GM06990 (cell line): ENCODE results near the gene SULT1C2.
"Not testable (repeated sequence)": the region's sequence is repeated elsewhere in the genome, so short reads cannot be mapped to it uniquely, and the experiment has no call there.

Source experiments
- DNase-seq: peaks from one replicate; pipeline ENCODE4 v3.0.0-alpha.2; 2011; ENCODE audit not compliant: insufficient read length; ENCODE audit errors: extremely low read depth
- H3K27me3 ChIP-seq: replicated peaks from 2 replicates; pipeline ENCODE4 v1.6.0; 2011; ENCODE audit warnings: low read length; ENCODE audit not compliant: control insufficient read depth, insufficient read depth
- H3K36me3 ChIP-seq: 2 replicates; pipeline ENCODE4 v1.5.1; 2011; ENCODE audit warnings: low read length; ENCODE audit not compliant: control insufficient read depth, insufficient read depth
- H3K4me3 ChIP-seq: replicated peaks from 2 replicates; pipeline ENCODE4 v1.5.1; 2011; ENCODE audit warnings: low read depth, mild to moderate bottlenecking, control low read depth, low read length
- TF ChIP-seq, protein P1 (sequence below): IDR thresholded peaks from 2 replicates; pipeline ENCODE4 v1.5.1; 2011; ENCODE audit warnings: low read length, control low read depth, mild to moderate bottlenecking, inconsistent platforms; ENCODE audit not compliant: insufficient read depth, poor library complexity, severe bottlenecking

Gene SULT1C2

GRCh38 chr2:108354136-108354535 is 65.4 kb downstream of the SULT1C2 start:
- TF ChIP-seq, protein P1, sequence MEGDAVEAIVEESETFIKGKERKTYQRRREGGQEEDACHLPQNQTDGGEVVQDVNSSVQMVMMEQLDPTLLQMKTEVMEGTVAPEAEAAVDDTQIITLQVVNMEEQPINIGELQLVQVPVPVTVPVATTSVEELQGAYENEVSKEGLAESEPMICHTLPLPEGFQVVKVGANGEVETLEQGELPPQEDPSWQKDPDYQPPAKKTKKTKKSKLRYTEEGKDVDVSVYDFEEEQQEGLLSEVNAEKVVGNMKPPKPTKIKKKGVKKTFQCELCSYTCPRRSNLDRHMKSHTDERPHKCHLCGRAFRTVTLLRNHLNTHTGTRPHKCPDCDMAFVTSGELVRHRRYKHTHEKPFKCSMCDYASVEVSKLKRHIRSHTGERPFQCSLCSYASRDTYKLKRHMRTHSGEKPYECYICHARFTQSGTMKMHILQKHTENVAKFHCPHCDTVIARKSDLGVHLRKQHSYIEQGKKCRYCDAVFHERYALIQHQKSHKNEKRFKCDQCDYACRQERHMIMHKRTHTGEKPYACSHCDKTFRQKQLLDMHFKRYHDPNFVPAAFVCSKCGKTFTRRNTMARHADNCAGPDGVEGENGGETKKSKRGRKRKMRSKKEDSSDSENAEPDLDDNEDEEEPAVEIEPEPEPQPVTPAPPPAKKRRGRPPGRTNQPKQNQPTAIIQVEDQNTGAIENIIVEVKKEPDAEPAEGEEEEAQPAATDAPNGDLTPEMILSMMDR = no peak
- Histone ChIP-seq H3K36me3 (no peaks in the 10 kb centered on the region), H3K27me3 (no peaks in the 10 kb centered on the region), H3K4me3 (no peak overlapping the region)
- no peak for DNase-seq

- no peak for DNase-seq
- Histone ChIP-seq H3K36me3 (no peaks in the 10 kb centered on the region), H3K4me3 (no peak overlapping the region), H3K27me3 (no peaks in the 10 kb centered on the region)
- TF ChIP-seq, protein P1 = no peak
Measured at GRCh38 chr2:108355906-108356734, 67.4 kb downstream of the SULT1C2 start.

- H3K27me3 ChIP-seq, H3K36me3 ChIP-seq, DNase-seq, H3K4me3 ChIP-seq: not testable (repeated sequence)
Measured at GRCh38 chr2:108359336-108359735, 70.6 kb downstream of the SULT1C2 start.
